ENCODE data around the gene MYCBP2.
"Not testable (repeated sequence)": the region's sequence is repeated elsewhere in the genome, so short reads cannot be mapped to it uniquely, and the experiment has no call there.

The MYCBP2 gene

GRCh38 chr13:77028202-77028601 lies 298.7 kb downstream of the MYCBP2 start:
- no peak for DNase-seq (ENCODE audit: low spot score)

- DNase-seq (ENCODE audit: low spot score): peak; percentile 61
Measured at GRCh38 chr13:77026861-77027621, 299.9 kb downstream of the MYCBP2 start, which contains the start of gene FBXL3. FBXL3 (minus strand) TSS chr13:77027159; CDS start chr13:77021860, 5,299 bp downstream.

- DNase-seq (ENCODE audit: low spot score): peak; percentile 40
Measured at GRCh38 chr13:77026255-77026860, 300.5 kb downstream of the MYCBP2 start.

- DNase-seq (ENCODE audit: low spot score): no peak
Measured at GRCh38 chr13:77022341-77022740, 304.6 kb downstream of the MYCBP2 start.

GRCh38 chr13:77019756-77020155 lies 307.1 kb downstream of the MYCBP2 start:
- no peak for DNase-seq (ENCODE audit: low spot score)

- DNase-seq (ENCODE audit: low spot score): no peak
Measured at GRCh38 chr13:77016888-77017623, 309.8 kb downstream of the MYCBP2 start.

- no peak for DNase-seq (ENCODE audit: low spot score)
Measured at GRCh38 chr13:77016251-77016812, 310.6 kb downstream of the MYCBP2 start.

- no peak for DNase-seq (ENCODE audit: low spot score)
Measured at GRCh38 chr13:77014906-77015685, 311.8 kb downstream of the MYCBP2 start.

GRCh38 chr13:77013853-77014542 lies 312.9 kb downstream of the MYCBP2 start:
- DNase-seq (ENCODE audit: low spot score): no peak

GRCh38 chr13:77009719-77010118 lies 317.2 kb downstream of the MYCBP2 start:
- DNase-seq (ENCODE audit: low spot score): not testable (repeated sequence)

GRCh38 chr13:77009011-77009410 lies 317.9 kb downstream of the MYCBP2 start:
- no peak for DNase-seq (ENCODE audit: low spot score)

- not testable (repeated sequence) for DNase-seq (ENCODE audit: low spot score)
Measured at GRCh38 chr13:77008337-77008736, 318.6 kb downstream of the MYCBP2 start.

GRCh38 chr13:77002590-77003190 lies 324.2 kb downstream of the MYCBP2 start:
- DNase-seq (ENCODE audit: low spot score): no peak

- DNase-seq (ENCODE audit: low spot score): no peak
Measured at GRCh38 chr13:77001963-77002587, 324.8 kb downstream of the MYCBP2 start.

- no peak for DNase-seq (ENCODE audit: low spot score)
Measured at GRCh38 chr13:77001540-77001939, 325.4 kb downstream of the MYCBP2 start.

- no peak for DNase-seq (ENCODE audit: low spot score)
Measured at GRCh38 chr13:77000475-77000874, 326.4 kb downstream of the MYCBP2 start.

All from HuH-7.5 (cell line).